Measurements from ENCODE around the gene OR9Q2. TPM values are rescaled to one million over a fixed set of nuclear protein-coding genes. Genes with fewer than 3 reads are reported as not detected.

OR9Q2 gene
- total RNA-seq, 3 donors from 2014 or later (not counting 1 experiment from before 2014, with no cell fraction given), result not detected

GRCh38 chr11:58216476-58216875, 27.6 kb downstream of the OR9Q2 start:
- Histone ChIP-seq H3K36me3 (ENCODE audit: control insufficient read depth, insufficient read depth, low read length) (no peaks in the 10 kb centered on the region), H3K27me3 (ENCODE audit: control insufficient read depth, insufficient read depth, low read length) (no peaks in the 10 kb centered on the region), H3K9me3 (ENCODE audit: control insufficient read depth, insufficient read depth, low read length) (no peaks in the 10 kb centered on the region), H3K4me1 (ENCODE audit: control insufficient read depth, insufficient read depth, low read length) (no peaks in the 10 kb centered on the region), H3K27ac (ENCODE audit: low read length) (no peak overlapping the region), H3K4me3 (ENCODE audit: low read length) (no peak overlapping the region)
- Mint-ChIP-seq H3K27me3 (ENCODE audit: low read depth in 2 of 2) (peaks cover 0 to 6% of the 10 kb centered on the region in 2 donors), H3K36me3 (no peaks in the 10 kb centered on the region), H3K4me3 (no peak overlapping the region), H3K4me1 (no peaks in the 10 kb centered on the region), H3K9me3 (peaks cover 0 to 3% of the 10 kb centered on the region in 2 donors), H3K27ac (no peak overlapping the region)
- DNase-seq (no peak), ATAC-seq (no peak)
- TF ChIP-seq CTCF (IDR thresholded peaks at IDR 0.05), result no peak
- intact Hi-C loops (cut with micrococcal nuclease), result loop anchor here (10.0 kb wide), 1 partner anchor 62 kb away; no protein-coding TSS in a partner anchor

- Mint-ChIP-seq H3K4me1 (no peaks in the 10 kb centered on the region), H3K27me3 (ENCODE audit: low read depth in 2 of 2) (no peaks in the 10 kb centered on the region), H3K36me3 (no peaks in the 10 kb centered on the region), H3K27ac (no peak overlapping the region), H3K4me3 (no peak overlapping the region), H3K9me3 (no peaks in the 10 kb centered on the region)
- no peak overlapping the region for H3K27ac ChIP-seq (ENCODE audit: low read length)
- intact Hi-C loops (cut with micrococcal nuclease), result no loop called here
- H3K36me3 ChIP-seq (ENCODE audit: control insufficient read depth, insufficient read depth, low read length), result no peaks in the 10 kb centered on the region
- H3K4me3 ChIP-seq (ENCODE audit: low read length), result no peak overlapping the region
- H3K4me1 ChIP-seq (ENCODE audit: control insufficient read depth, insufficient read depth, low read length), result no peaks in the 10 kb centered on the region
- DNase-seq (no peak), ATAC-seq (no peak)
- no peaks in the 10 kb centered on the region for H3K9me3 ChIP-seq (ENCODE audit: control insufficient read depth, insufficient read depth, low read length)
- TF ChIP-seq CTCF (IDR thresholded peaks at IDR 0.05), result no peak
- H3K27me3 ChIP-seq (ENCODE audit: control insufficient read depth, insufficient read depth, low read length), result no peaks in the 10 kb centered on the region
- 77% methylated on average over 4 of the region's 7 CpGs for WGBS (ENCODE audit: insufficient coverage)
Observed at GRCh38 chr11:58222721-58223120, 33.9 kb downstream of the OR9Q2 start.

GRCh38 chr11:58227956-58228615, 39.2 kb downstream of the OR9Q2 start:
- no peak for DNase-seq
- Histone ChIP-seq H3K4me3 (ENCODE audit: low read length) (no peak overlapping the region), H3K27ac (ENCODE audit: low read length) (no peak overlapping the region), H3K27me3 (ENCODE audit: control insufficient read depth, insufficient read depth, low read length) (no peaks in the 10 kb centered on the region), H3K36me3 (ENCODE audit: control insufficient read depth, insufficient read depth, low read length) (no peaks in the 10 kb centered on the region), H3K9me3 (ENCODE audit: control insufficient read depth, insufficient read depth, low read length) (no peaks in the 10 kb centered on the region), H3K4me1 (ENCODE audit: control insufficient read depth, insufficient read depth, low read length) (no peaks in the 10 kb centered on the region)
- peaks cover 0 to 5% of the 10 kb centered on the region in 2 donors for H3K9me3 Mint-ChIP-seq
- ATAC-seq, result no peak
- intact Hi-C loops (cut with micrococcal nuclease), result no loop called here
- peaks cover 0 to 3% of the 10 kb centered on the region in 2 donors for H3K27me3 Mint-ChIP-seq (ENCODE audit: low read depth in 2 of 2)
- no peak overlapping the region for H3K4me3 Mint-ChIP-seq
- no peak overlapping the region for H3K27ac Mint-ChIP-seq
- TF ChIP-seq CTCF (IDR thresholded peaks at IDR 0.05), result no peak
- no peaks in the 10 kb centered on the region for H3K4me1 Mint-ChIP-seq
- WGBS (ENCODE audit: insufficient coverage), result 91% methylated on average over 32 of the region's 32 CpGs
- no peaks in the 10 kb centered on the region for H3K36me3 Mint-ChIP-seq

Other genes with a start within 250 kb of the OR9Q2 start
- gene OR9Q1, start 165.2 kb upstream of the OR9Q2 start, total RNA-seq, result not detected
- gene OR6Q1, start 158.1 kb upstream of the OR9Q2 start, total RNA-seq, result not detected
- not detected for gene OR9I1, start 63.5 kb upstream of the OR9Q2 start, total RNA-seq
- gene OR1S2, start 15.1 kb downstream of the OR9Q2 start, total RNA-seq, result not detected
- gene OR1S1, start 23.6 kb downstream of the OR9Q2 start, total RNA-seq, result not detected
- gene OR10Q1, start 39.8 kb downstream of the OR9Q2 start, total RNA-seq, result not detected
- not detected for gene OR10W1, start 79.2 kb downstream of the OR9Q2 start, total RNA-seq
- gene OR5B17, start 170.0 kb downstream of the OR9Q2 start, total RNA-seq, result not detected
- gene OR5B3, start 217.8 kb downstream of the OR9Q2 start, total RNA-seq, result not detected
- gene OR5B2, start 239.1 kb downstream of the OR9Q2 start, total RNA-seq, result not detected

Data from natural killer cell (primary cell).